ENCODE data around the gene RPGR.

DNA sequence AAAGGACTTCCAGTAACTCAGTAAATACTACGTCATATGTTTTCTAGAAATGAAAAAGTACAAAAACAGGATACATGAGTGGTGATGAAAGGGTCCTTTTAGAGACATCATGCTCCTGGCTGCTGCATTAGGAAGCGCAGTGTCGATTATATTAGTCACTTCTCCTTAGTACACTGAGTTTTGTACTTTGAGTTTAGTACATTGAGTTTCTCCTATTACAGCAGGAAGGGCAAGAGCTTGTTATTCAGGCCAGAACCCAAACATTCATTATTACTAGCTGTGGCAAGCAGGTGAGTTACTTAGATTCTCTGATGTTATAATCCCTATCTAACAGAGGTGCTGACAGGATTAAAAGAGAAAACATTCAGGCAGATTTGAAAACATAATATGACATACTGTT lies 21.3 kb downstream of the RPGR start:
- TF ChIP-seq EZH2 (IDR thresholded peaks at IDR 0.05; ENCODE audit: insufficient read depth, poor library complexity, severe bottlenecking) (no peak), EZH2phosphoT487 (IDR thresholded peaks at IDR 0.05; ENCODE audit: insufficient read depth, low read depth) (no peak)

All from GM23248 (cell line).